Left kidney (tissue), 2 donors: ENCODE data around the gene CNTN5. TPM values are rescaled to one million over a fixed set of nuclear protein-coding genes. Genes with fewer than 3 reads are reported as not detected.
A peak's percentile ranks its signal among the peaks of the same experiment; 100 is the strongest.

Experiments used
- DNase-seq: peaks from one replicate; pipeline ENCODE4 v3.0.0-alpha.2; 2013
- polyA plus RNA-seq: library from polyadenylated mRNA; unstranded; fragments of 120-200 nt; gene quantifications from one replicate; pipeline ENCODE4 v1.2.1, GENCODE V29; 2013; ENCODE audit not compliant: insufficient read length

Gene CNTN5
- polyA plus RNA-seq, 1 donor, result 27.1 TPM

- no peak for DNase-seq
Observed at GRCh38 chr11:99513368-99513767, 492.6 kb downstream of the CNTN5 start.

GRCh38 chr11:99519095-99519494, 498.3 kb downstream of the CNTN5 start:
- DNase-seq, result no peak

- DNase-seq, result no peak
Observed at GRCh38 chr11:99522467-99523173, 501.9 kb downstream of the CNTN5 start.

- no peak for DNase-seq
Observed at GRCh38 chr11:99531468-99531867, 510.7 kb downstream of the CNTN5 start.

- no peak for DNase-seq
Observed at GRCh38 chr11:99534812-99535211, 514.1 kb downstream of the CNTN5 start.

GRCh38 chr11:99535406-99535805, 514.7 kb downstream of the CNTN5 start:
- no peak for DNase-seq

- no peak for DNase-seq
Observed at GRCh38 chr11:99535819-99536218, 515.1 kb downstream of the CNTN5 start.

- DNase-seq, result no peak
Observed at GRCh38 chr11:99537681-99538080, 516.9 kb downstream of the CNTN5 start.

GRCh38 chr11:99545616-99546015, 524.9 kb downstream of the CNTN5 start:
- DNase-seq, result peak; percentile 8

- no peak for DNase-seq
Observed at GRCh38 chr11:99548264-99548663, 527.5 kb downstream of the CNTN5 start.

- DNase-seq, result no peak
Observed at GRCh38 chr11:99554232-99554903, 533.6 kb downstream of the CNTN5 start.

- DNase-seq, result no peak
Observed at GRCh38 chr11:99555486-99555885, 534.7 kb downstream of the CNTN5 start.

GRCh38 chr11:99565333-99565732, 544.6 kb downstream of the CNTN5 start:
- no peak for DNase-seq

- DNase-seq, result no peak
Observed at GRCh38 chr11:99567334-99567956, 546.7 kb downstream of the CNTN5 start.

GRCh38 chr11:99568808-99569207, 548.1 kb downstream of the CNTN5 start:
- DNase-seq, result no peak

- no peak for DNase-seq
Observed at GRCh38 chr11:99571094-99571493, 550.3 kb downstream of the CNTN5 start.

- no peak for DNase-seq
Observed at GRCh38 chr11:99584830-99585229, 564.1 kb downstream of the CNTN5 start.

- no peak for DNase-seq
Observed at GRCh38 chr11:99585606-99586005, 564.9 kb downstream of the CNTN5 start.

- DNase-seq, result no peak
Observed at GRCh38 chr11:99589771-99590170, 569.0 kb downstream of the CNTN5 start.

- DNase-seq, result no peak
Observed at GRCh38 chr11:99592266-99592665, 571.5 kb downstream of the CNTN5 start.

GRCh38 chr11:99593197-99593596, 572.4 kb downstream of the CNTN5 start:
- no peak for DNase-seq

GRCh38 chr11:99601179-99601578, 580.4 kb downstream of the CNTN5 start:
- no peak for DNase-seq

- no peak for DNase-seq
Observed at GRCh38 chr11:99614352-99614751, 593.6 kb downstream of the CNTN5 start.
